Subcutaneous adipose tissue (tissue), 4 donors: ENCODE measurements around the gene IFITM10. TPM values are rescaled to one million over a fixed set of nuclear protein-coding genes. Genes with fewer than 3 reads are reported as not detected.

Source experiments
- CTCF ChIP-seq: fragments of 450-650 bp; IDR thresholded peaks from one replicate; pipeline ENCODE4 v1.5.1; 2016; ENCODE audit warnings: low read depth, mild to moderate bottlenecking, control low read depth, antibody characterized with exemption, moderate library complexity
- total RNA-seq, 4 donors: library from RNA; depleted of rRNA; stranded (reverse); fragments of >200 nt; gene quantifications; one replicate each; pipeline ENCODE4 v1.1.0, GENCODE V29; 2016

Gene IFITM10
- total RNA-seq, 4 donors from 2014 or later, result 1.1 to 2.4 (median 1.3) TPM; not detected in 1

GRCh38 chr11:1703146-1703545 is 47.2 kb downstream of the IFITM10 start:
- TF ChIP-seq CTCF, result no peak

GRCh38 chr11:1702506-1702905 is 47.9 kb downstream of the IFITM10 start:
- TF ChIP-seq CTCF, result no peak

- no peak for TF ChIP-seq CTCF
Observed at GRCh38 chr11:1701091-1701807, 49.1 kb downstream of the IFITM10 start.

GRCh38 chr11:1699771-1700170 is 50.6 kb downstream of the IFITM10 start:
- no peak for TF ChIP-seq CTCF

- TF ChIP-seq CTCF, result no peak
Observed at GRCh38 chr11:1696608-1697570, 53.5 kb downstream of the IFITM10 start, which contains the start of gene KRTAP5-6. Gene KRTAP5-6 (plus strand): TSS chr11:1697195. CDS start chr11:1697246, 51 bp downstream.

GRCh38 chr11:1695548-1696108 is 54.8 kb downstream of the IFITM10 start:
- TF ChIP-seq CTCF, result no peak
